Activated CD4-positive, alpha-beta T cell treated with anti-CD3 and anti-CD28 coated beads for 1 hour (primary cell): Measurements from ENCODE around the gene ASXL2.
"Not testable (repeated sequence)": the region's sequence is repeated elsewhere in the genome, so short reads cannot be mapped to it uniquely, and the experiment has no call there.

Experiments used
- DNase-seq: peaks from one replicate; pipeline ENCODE4 v3.0.0-alpha.2; 2020

Gene ASXL2

GRCh38 chr2:25831746-25832449 is 46.4 kb downstream of the ASXL2 start:
- no peak for DNase-seq

- DNase-seq: no peak
These were observed 48.5 kb downstream of the ASXL2 start for GRCh38 chr2:25829828-25830227.

- no peak for DNase-seq
These were observed 48.9 kb downstream of the ASXL2 start for GRCh38 chr2:25829377-25829704.

- not testable (repeated sequence) for DNase-seq
These were observed 49.5 kb downstream of the ASXL2 start for GRCh38 chr2:25828532-25829376.

GRCh38 chr2:25825238-25825637 is 53.0 kb downstream of the ASXL2 start:
- DNase-seq: no peak

GRCh38 chr2:25824718-25825117 is 53.6 kb downstream of the ASXL2 start:
- DNase-seq: no peak

GRCh38 chr2:25824216-25824615 is 54.1 kb downstream of the ASXL2 start:
- DNase-seq: no peak

- DNase-seq: peak; percentile 43
These were observed 55.8 kb downstream of the ASXL2 start for GRCh38 chr2:25822190-25823117.

GRCh38 chr2:25821225-25822056 is 56.8 kb downstream of the ASXL2 start:
- no peak for DNase-seq

GRCh38 chr2:25819597-25820039 is 58.7 kb downstream of the ASXL2 start:
- no peak for DNase-seq

GRCh38 chr2:25817630-25818029 is 60.7 kb downstream of the ASXL2 start:
- no peak for DNase-seq

- no peak for DNase-seq
These were observed 61.3 kb downstream of the ASXL2 start for GRCh38 chr2:25817006-25817405.

GRCh38 chr2:25816249-25816648 is 62.0 kb downstream of the ASXL2 start:
- no peak for DNase-seq

- DNase-seq: no peak
These were observed 63.6 kb downstream of the ASXL2 start for GRCh38 chr2:25814681-25815080.

GRCh38 chr2:25810428-25810827 is 67.9 kb downstream of the ASXL2 start:
- DNase-seq: no peak

- DNase-seq: no peak
These were observed 68.6 kb downstream of the ASXL2 start for GRCh38 chr2:25809646-25810045.

GRCh38 chr2:25808006-25808383 is 70.3 kb downstream of the ASXL2 start:
- no peak for DNase-seq

GRCh38 chr2:25806941-25807340 is 71.3 kb downstream of the ASXL2 start:
- no peak for DNase-seq

- no peak for DNase-seq
These were observed 72.3 kb downstream of the ASXL2 start for GRCh38 chr2:25805987-25806386.

GRCh38 chr2:25804338-25804737 is 73.9 kb downstream of the ASXL2 start:
- no peak for DNase-seq

- DNase-seq: no peak
These were observed 79.0 kb downstream of the ASXL2 start for GRCh38 chr2:25799301-25799700.
